Stimulated activated naive CD8-positive, alpha-beta T cell treated with anti-CD3 and anti-CD28 coated beads, Interleukin-15, Interleukin-2, amounts not matched to agents 100 ng/mL and 50 ng/mL, for 24 hours (primary cell): ENCODE data around the gene ORC1.
A peak's percentile ranks its signal among the peaks of the same experiment; 100 is the strongest.

Experiments
- H3K27ac Mint-ChIP-seq: one replicate; pipeline ENCODE4 v1.8.0; 2021; ENCODE audit warnings: mild to moderate bottlenecking, mixed read lengths
- H3K27me3 Mint-ChIP-seq: one replicate; pipeline ENCODE4 v1.8.0; 2021; ENCODE audit warnings: mixed read lengths
- H3K36me3 Mint-ChIP-seq: one replicate; pipeline ENCODE4 v1.8.0; 2021; ENCODE audit warnings: low read depth, mixed read lengths
- H3K4me1 Mint-ChIP-seq: one replicate; pipeline ENCODE4 v1.8.0; 2021; ENCODE audit warnings: low read depth, mixed read lengths
- H3K4me3 Mint-ChIP-seq: one replicate; pipeline ENCODE4 v1.8.0; 2021; ENCODE audit warnings: mild to moderate bottlenecking, mixed read lengths
- H3K9me3 Mint-ChIP-seq: one replicate; pipeline ENCODE4 v1.8.0; 2021; ENCODE audit warnings: mixed read lengths

ORC1 gene

DNA sequence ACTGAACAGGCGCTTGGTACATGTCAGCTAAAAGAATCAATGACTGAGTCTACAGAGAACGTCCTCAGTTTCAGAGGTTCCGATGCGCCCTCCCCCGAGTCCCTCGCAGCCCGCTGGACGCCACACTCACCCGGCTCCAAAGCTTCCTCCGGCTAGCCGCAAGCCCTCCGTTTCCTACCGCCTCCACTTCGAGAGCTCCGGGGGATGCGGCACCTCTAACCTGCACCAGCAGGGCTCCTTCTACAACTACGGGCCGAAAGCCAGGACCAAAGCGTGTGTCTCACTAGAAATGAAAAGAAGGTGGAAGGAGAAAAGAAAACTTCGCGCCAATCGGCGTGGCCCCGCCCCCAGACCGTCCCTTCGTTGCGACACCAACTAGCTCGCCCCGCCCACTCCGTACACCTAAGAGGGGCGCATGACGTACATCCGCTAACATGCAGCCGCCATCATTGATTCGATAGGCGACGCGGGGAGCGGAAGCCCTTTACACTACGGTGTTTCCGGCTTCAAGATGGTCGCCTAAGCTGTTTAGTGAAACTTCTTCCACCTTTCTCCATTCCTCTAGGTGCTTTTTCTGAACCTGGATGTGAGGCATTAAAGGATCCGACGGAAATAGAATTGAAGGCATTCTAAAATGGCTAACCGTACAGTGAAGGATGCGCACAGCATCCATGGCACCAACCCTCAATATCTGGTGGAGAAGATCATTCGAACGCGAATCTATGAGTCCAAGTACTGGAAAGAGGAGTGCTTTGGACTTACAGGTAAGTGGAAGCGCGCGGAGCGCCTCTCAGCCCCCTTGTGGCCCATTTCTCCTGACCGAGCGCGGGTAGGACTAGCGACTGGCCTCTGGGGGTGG is at the start of gene ORC1, which contains the start of gene PRPF38A:
ORC1 (minus strand) TSS at position 308 of the 859 bp plus-strand sequence. CDS start 2,200 bp downstream, outside the sequence.
PRPF38A (plus strand) TSS at position 487 of the 859 bp plus-strand sequence; CDS start at position 635, 148 bp downstream.
- peak within 1 kb of the TSS; percentile 97 for H3K27ac Mint-ChIP-seq
- H3K27me3 Mint-ChIP-seq: no peaks in the 10 kb centered on the region
- H3K36me3 Mint-ChIP-seq: peaks cover 67% of the 10 kb centered on the region
- peaks cover 54% of the 10 kb centered on the region for H3K4me1 Mint-ChIP-seq
- H3K4me3 Mint-ChIP-seq: peak within 1 kb of the TSS; percentile 100
- H3K9me3 Mint-ChIP-seq: no peaks in the 10 kb centered on the region

DNA sequence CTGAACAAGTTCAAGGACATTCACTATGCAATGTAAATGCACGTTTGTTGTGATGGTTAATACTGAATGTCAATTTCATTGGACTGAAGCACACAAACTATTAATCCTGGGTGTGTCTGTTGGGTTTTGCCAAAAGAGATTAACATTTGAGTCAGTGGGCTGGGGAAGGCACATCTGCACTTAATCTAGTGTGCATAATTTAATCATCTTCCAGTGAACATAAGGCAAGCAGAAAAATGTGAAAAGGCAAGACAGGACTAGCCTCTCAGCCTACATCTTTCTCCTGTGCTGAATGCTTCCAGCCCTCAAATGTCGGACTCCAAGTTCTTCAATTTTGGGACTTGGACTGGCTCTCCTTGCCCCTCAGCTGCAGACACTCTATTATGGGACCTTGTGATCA is 40.2 kb upstream of the ORC1 start:
- Mint-ChIP-seq H3K27me3 (no peaks in the 10 kb centered on the region), H3K27ac (no peak overlapping the region), H3K4me1 (no peaks in the 10 kb centered on the region), H3K4me3 (no peak overlapping the region), H3K36me3 (peaks cover 38% of the 10 kb centered on the region), H3K9me3 (no peaks in the 10 kb centered on the region)

- Mint-ChIP-seq H3K27me3 (no peaks in the 10 kb centered on the region), H3K9me3 (no peaks in the 10 kb centered on the region), H3K4me3 (no peak overlapping the region), H3K27ac (no peak overlapping the region), H3K36me3 (peaks cover 45% of the 10 kb centered on the region), H3K4me1 (no peaks in the 10 kb centered on the region)
These were observed 35.8 kb upstream of the ORC1 start for GRCh38 chr1:52439976-52440375.

GRCh38 chr1:52436817-52437216 is 32.6 kb upstream of the ORC1 start:
- Mint-ChIP-seq H3K27me3 (no peaks in the 10 kb centered on the region), H3K36me3 (peaks cover 53% of the 10 kb centered on the region), H3K4me1 (no peaks in the 10 kb centered on the region), H3K27ac (no peak overlapping the region), H3K9me3 (no peaks in the 10 kb centered on the region), H3K4me3 (no peak overlapping the region)

DNA sequence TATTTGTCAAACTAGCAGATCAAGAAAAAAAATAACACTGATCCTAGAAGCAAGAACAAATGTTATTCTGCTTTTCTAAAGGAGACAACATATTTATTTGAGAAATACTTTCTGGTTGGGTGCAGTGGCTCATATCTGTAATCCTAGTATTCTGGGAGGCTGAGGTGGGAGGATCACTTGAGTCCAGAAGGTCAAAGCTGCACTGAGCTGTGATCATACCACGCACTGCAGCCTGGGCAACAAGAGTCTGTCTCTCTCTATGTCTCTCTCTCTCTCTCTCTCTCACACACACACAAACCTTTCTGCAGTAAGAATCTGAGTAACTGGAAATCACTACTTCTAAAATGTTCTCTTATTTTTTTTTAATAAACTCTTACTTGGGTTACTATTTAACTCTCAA is 31.4 kb upstream of the ORC1 start:
- Mint-ChIP-seq H3K4me1 (no peaks in the 10 kb centered on the region), H3K36me3 (peaks cover 54% of the 10 kb centered on the region)

GRCh38 chr1:52435211-52435610 is 31.0 kb upstream of the ORC1 start:
- peaks cover 53% of the 10 kb centered on the region for H3K36me3 Mint-ChIP-seq
- H3K27ac Mint-ChIP-seq: no peak overlapping the region
- H3K9me3 Mint-ChIP-seq: no peaks in the 10 kb centered on the region
- no peak overlapping the region for H3K4me3 Mint-ChIP-seq
- H3K27me3 Mint-ChIP-seq: no peaks in the 10 kb centered on the region
- H3K4me1 Mint-ChIP-seq: no peaks in the 10 kb centered on the region

More for the DNA sequence above, 31.4 kb upstream of the ORC1 start:
- Mint-ChIP-seq H3K27ac (no peak overlapping the region), H3K27me3 (no peaks in the 10 kb centered on the region), H3K4me3 (no peak overlapping the region), H3K9me3 (no peaks in the 10 kb centered on the region)

GRCh38 chr1:52432807-52433206 is 28.6 kb upstream of the ORC1 start:
- no peaks in the 10 kb centered on the region for H3K27me3 Mint-ChIP-seq
- H3K4me1 Mint-ChIP-seq: no peaks in the 10 kb centered on the region
- H3K4me3 Mint-ChIP-seq: no peak overlapping the region
- H3K9me3 Mint-ChIP-seq: no peaks in the 10 kb centered on the region
- no peak overlapping the region for H3K27ac Mint-ChIP-seq
- H3K36me3 Mint-ChIP-seq: peaks cover 49% of the 10 kb centered on the region

DNA sequence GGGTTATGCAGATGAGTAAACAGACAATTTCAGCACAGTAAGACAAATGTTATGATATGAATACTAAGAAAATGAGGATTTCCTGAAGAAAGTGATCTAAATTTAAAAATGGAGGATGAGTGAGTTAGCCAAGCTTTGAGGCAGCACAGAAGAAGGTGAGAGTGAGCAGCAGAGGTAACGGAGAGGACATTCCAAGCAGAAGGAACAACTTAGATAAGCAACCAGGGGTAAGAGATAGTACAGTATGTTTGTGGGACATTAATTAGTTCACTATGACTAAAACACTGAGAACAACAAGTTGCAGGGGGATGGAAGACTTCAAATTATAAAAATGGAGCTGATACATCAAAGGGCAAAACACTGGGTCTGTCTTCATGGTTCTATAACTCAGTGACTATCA is 22.9 kb upstream of the ORC1 start:
- Mint-ChIP-seq H3K9me3 (no peaks in the 10 kb centered on the region), H3K36me3 (peaks cover 38% of the 10 kb centered on the region), H3K27ac (peak overlapping the region; percentile 34), H3K27me3 (no peaks in the 10 kb centered on the region), H3K4me3 (no peak overlapping the region), H3K4me1 (peaks cover 33% of the 10 kb centered on the region)

DNA sequence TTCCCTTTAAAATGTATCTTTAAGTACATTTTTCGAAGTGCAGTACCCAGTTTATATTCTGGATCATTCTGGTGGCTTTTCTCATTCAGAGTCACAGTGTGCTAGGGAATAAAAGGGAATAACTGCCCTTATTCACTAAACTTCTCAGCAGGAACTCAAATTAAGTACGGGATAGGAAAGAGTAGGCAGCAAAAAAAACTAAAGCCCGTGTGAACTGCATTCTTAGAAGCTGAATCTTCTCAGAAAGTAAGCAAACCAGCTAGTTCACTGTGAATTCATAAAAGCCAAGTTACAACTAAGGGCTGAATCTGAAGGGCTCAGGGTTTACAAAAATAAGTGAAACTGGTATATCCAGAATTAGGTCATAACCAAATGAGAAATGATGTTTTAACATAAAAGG is 22.1 kb upstream of the ORC1 start:
- Mint-ChIP-seq H3K9me3 (no peaks in the 10 kb centered on the region), H3K4me1 (peaks cover 33% of the 10 kb centered on the region), H3K4me3 (no peak overlapping the region), H3K27me3 (no peaks in the 10 kb centered on the region), H3K27ac (no peak overlapping the region), H3K36me3 (peaks cover 41% of the 10 kb centered on the region)

DNA sequence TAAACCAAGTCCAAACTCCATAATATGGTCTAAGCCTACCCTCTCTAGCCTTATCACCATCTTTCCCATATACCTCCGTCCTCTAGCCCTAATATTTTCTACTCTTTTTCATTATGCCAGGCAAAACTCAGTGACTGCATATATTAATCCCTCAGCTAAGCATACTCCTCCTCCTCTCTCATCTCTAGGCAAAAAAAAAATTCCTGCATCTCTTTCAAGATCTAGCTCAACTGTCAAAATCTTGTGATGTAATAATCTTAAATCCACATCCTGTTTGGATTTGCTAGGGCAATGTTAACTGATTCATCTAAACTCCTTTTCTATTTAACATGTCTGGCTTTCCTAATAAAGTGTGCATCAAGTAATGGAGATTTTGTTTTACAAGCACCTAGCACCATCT is 20.6 kb upstream of the ORC1 start:
- H3K27ac Mint-ChIP-seq: peak overlapping the region; percentile 87
- peaks cover 32% of the 10 kb centered on the region for H3K36me3 Mint-ChIP-seq
- no peak overlapping the region for H3K4me3 Mint-ChIP-seq
- H3K27me3 Mint-ChIP-seq: no peaks in the 10 kb centered on the region
- H3K9me3 Mint-ChIP-seq: no peaks in the 10 kb centered on the region
- H3K4me1 Mint-ChIP-seq: peaks cover 33% of the 10 kb centered on the region

DNA sequence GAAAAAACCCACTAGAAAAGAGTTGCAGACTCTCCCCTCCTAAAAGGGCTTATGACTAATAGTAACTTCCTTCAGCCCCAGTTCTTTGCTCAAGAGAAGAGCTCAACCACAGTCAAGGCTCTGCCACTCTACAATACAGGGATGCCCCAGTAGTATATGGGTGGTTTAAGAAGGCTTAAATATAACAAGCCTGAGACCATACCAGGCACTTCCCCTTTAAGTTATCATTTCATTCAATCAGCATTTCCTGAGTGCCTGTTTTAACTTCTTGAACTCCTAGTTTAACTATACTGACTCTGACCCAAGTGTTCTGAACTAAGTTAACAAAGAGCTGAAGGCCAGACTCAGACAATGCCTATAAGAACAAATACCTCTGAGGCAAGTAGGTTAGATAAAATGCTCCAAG is 20.0 kb upstream of the ORC1 start:
- peaks cover 37% of the 10 kb centered on the region for H3K36me3 Mint-ChIP-seq
- H3K9me3 Mint-ChIP-seq: no peaks in the 10 kb centered on the region
- H3K27ac Mint-ChIP-seq: peak overlapping the region; percentile 87
- H3K4me3 Mint-ChIP-seq: peak overlapping the region; percentile 50
- H3K4me1 Mint-ChIP-seq: peaks cover 38% of the 10 kb centered on the region
- no peaks in the 10 kb centered on the region for H3K27me3 Mint-ChIP-seq

- peak overlapping the region; percentile 87 for H3K27ac Mint-ChIP-seq
- H3K9me3 Mint-ChIP-seq: no peaks in the 10 kb centered on the region
- peaks cover 39% of the 10 kb centered on the region for H3K36me3 Mint-ChIP-seq
- peak overlapping the region; percentile 50 for H3K4me3 Mint-ChIP-seq
- no peaks in the 10 kb centered on the region for H3K27me3 Mint-ChIP-seq
- H3K4me1 Mint-ChIP-seq: peaks cover 38% of the 10 kb centered on the region
These were observed 19.5 kb upstream of the ORC1 start for GRCh38 chr1:52423771-52424170.

- no peaks in the 10 kb centered on the region for H3K9me3 Mint-ChIP-seq
- peaks cover 43% of the 10 kb centered on the region for H3K4me1 Mint-ChIP-seq
- H3K36me3 Mint-ChIP-seq: peaks cover 43% of the 10 kb centered on the region
- H3K4me3 Mint-ChIP-seq: peak overlapping the region; percentile 27
- peak overlapping the region; percentile 28 for H3K27ac Mint-ChIP-seq
- no peaks in the 10 kb centered on the region for H3K27me3 Mint-ChIP-seq
These were observed 18.8 kb upstream of the ORC1 start for GRCh38 chr1:52423055-52423454.

DNA sequence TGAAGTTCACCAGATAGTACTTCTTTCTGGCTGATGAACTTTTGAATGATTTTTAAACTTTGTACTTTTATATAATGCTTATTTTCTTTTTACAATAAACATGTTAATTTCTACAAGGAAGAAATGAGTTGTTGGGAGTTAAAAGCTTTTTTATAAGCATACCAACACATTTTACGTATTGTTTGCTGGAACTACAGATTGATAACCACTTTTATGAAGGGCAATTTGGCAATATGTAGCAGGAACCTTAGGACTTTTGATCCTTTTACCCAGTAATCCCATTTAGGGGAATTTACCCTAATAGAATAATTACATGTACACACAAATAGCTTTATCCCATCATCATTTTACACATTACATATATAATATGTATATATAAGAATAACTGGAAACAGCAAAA is 16.5 kb upstream of the ORC1 start:
- Mint-ChIP-seq H3K9me3 (no peaks in the 10 kb centered on the region), H3K4me3 (no peak overlapping the region), H3K27ac (no peak overlapping the region), H3K27me3 (no peaks in the 10 kb centered on the region), H3K4me1 (peaks cover 35% of the 10 kb centered on the region), H3K36me3 (peaks cover 52% of the 10 kb centered on the region)

- Mint-ChIP-seq H3K36me3 (peaks cover 65% of the 10 kb centered on the region), H3K9me3 (no peaks in the 10 kb centered on the region), H3K27me3 (no peaks in the 10 kb centered on the region)
These were observed 12.6 kb upstream of the ORC1 start for GRCh38 chr1:52416811-52417210.

DNA sequence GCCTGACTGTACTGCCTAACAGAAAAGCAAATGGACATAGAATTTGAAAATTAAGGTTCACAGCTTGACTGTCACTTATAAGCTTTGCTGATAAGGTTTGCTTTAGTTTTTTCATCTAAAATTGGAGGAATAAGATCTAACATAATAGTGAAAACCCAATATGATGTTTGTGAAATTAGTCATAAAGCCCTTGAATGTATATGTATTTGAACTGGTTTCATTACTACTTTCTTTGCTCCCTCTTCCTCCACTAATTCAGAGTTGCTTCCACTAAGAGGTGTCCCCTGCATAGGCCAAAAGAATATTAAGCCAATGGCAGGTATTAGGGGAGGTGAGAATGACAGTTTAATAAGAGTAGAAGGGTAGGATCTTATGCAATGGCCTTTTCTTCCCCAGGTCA is 10.7 kb upstream of the ORC1 start:
- Mint-ChIP-seq H3K4me1 (peaks cover 9% of the 10 kb centered on the region), H3K27ac (no peak overlapping the region), H3K9me3 (no peaks in the 10 kb centered on the region), H3K36me3 (peaks cover 75% of the 10 kb centered on the region), H3K4me3 (no peak overlapping the region), H3K27me3 (no peaks in the 10 kb centered on the region)

More at GRCh38 chr1:52416811-52417210, 12.6 kb upstream of the ORC1 start:
- Mint-ChIP-seq H3K4me1 (peaks cover 9% of the 10 kb centered on the region), H3K4me3 (no peak overlapping the region), H3K27ac (no peak overlapping the region)
